GM12891 (cell line): ENCODE results near the gene OTOA.
"Not testable (repeated sequence)": the region's sequence is repeated elsewhere in the genome, so short reads cannot be mapped to it uniquely, and the experiment has no call there.

Source experiments
- DNase-seq: peaks from one replicate; pipeline ENCODE4 v3.0.0; 2011; ENCODE audit warnings: low spot score; ENCODE audit not compliant: insufficient read length
- FAIRE-seq: peaks from 2 replicates; lab custom pipeline; 2011; peaks lifted over from hg19 to GRCh38; lab: Jason Lieb, UNC
- PAX5 ChIP-seq: IDR thresholded peaks from 2 replicates; pipeline ENCODE4 v1.6.1; 2011; ENCODE audit warnings: low read length, moderate library complexity, mild to moderate bottlenecking; ENCODE audit not compliant: insufficient read depth, severe bottlenecking
- POLR2A ChIP-seq: IDR thresholded peaks from 2 replicates; pipeline ENCODE4 v1.6.1; 2011; ENCODE audit warnings: low read depth, low read length, control low read depth
- POLR2AphosphoS5 ChIP-seq: IDR thresholded peaks from 2 replicates; pipeline ENCODE4 v1.6.1; 2011; ENCODE audit warnings: low read depth, low read length, control low read depth
- POU2F2 ChIP-seq: IDR thresholded peaks from 2 replicates; pipeline ENCODE4 v1.6.1; 2011; ENCODE audit warnings: low read depth, mild to moderate bottlenecking, control low read depth, low read length, moderate library complexity
- SPI1 ChIP-seq: IDR thresholded peaks from 2 replicates; pipeline ENCODE4 v1.6.1; 2011; ENCODE audit warnings: low read depth, low read length, control low read depth
- TAF1 ChIP-seq: IDR thresholded peaks from 2 replicates; pipeline ENCODE4 v1.6.1; 2011; ENCODE audit warnings: low read depth, low read length, control low read depth

Gene OTOA

DNA sequence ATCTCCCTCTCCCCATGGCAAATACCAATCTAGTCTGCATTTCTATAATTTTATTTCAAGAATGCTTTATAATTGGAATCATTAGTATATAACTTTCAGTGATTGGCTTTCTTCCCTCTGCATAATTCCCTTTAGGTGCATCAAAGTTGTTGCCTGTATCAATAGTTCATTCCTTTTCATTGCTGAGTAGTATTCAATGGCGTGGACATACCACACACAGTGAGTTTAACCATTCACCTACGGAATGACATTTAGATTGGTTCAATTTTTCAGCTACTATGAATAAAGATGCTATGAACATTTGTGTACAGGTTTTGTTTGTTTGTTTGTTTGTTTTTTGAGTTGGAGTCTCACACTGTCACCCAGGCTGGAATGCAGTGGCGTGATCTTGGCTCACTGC, 9.7 kb downstream of the OTOA start:
- FAIRE-seq (no peak), DNase-seq (no peak)
- TF ChIP-seq SPI1, result no peak
- no peak for TF ChIP-seq TAF1
- no peak for TF ChIP-seq PAX5
- TF ChIP-seq POU2F2, result no peak
- no peak for TF ChIP-seq POLR2A
- no peak for TF ChIP-seq POLR2AphosphoS5

DNA sequence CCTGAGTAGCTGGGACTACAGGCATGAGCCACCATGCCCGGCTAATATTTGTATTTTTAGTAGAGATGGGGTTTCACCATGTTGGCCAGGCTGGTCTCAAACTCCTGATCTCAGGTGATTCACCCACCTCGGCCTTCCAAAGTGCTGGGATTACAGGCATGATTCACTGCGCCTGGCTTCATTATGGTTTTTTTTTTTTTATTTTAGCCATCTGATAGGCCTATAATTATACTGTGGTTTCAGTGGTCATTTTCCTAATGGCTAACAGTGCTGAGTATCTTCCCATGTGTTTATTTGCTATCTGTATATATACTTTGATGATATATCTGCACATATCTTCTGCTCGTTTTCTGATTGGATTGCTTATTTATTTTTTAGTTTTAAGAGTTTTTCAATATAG, 10.7 kb downstream of the OTOA start:
- not testable (repeated sequence) for FAIRE-seq, DNase-seq

DNA sequence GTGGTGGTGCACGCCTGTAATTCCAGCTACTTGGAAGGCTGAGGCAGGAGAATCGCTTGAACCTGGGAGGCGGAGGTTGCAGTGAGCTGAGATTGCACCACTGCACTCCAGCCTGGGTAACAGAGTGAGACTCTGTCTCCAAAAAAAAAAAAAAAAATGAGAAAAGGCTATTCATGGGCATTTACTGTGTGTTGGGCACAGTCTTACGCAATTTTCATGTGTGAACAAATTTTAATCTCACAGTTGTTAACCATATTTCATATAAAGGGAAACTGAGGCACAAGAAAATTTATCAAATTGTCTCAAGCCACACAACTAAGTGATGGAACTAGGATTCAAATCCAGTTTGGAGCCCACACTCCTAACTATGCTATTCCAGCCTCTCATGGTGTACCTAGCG, 16.9 kb downstream of the OTOA start:
- not testable (repeated sequence) for FAIRE-seq, DNase-seq

DNA sequence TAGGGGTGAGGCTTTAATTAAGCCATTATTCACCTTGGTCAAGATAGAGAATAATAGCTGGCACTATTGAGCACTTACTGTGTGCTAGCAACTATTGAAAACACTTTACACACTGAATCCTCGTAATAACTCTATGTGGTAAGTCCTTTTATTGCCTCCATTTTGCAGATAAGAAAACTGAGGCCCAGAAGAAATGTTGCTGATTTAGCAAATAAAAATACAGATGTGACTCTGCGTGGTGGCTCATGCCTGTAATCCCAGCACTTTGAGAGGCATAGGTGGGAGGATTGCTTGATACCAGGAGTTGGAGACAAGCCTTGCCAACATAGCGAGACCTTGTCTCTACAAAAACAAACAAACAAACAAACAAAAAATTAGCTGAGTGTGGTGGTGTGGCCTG, 19.4 kb downstream of the OTOA start:
- DNase-seq (no peak), FAIRE-seq (no peak)
- TF ChIP-seq POLR2AphosphoS5 (no peak), TAF1 (no peak), POU2F2 (no peak), PAX5 (no peak), SPI1 (no peak), POLR2A (no peak)

DNA sequence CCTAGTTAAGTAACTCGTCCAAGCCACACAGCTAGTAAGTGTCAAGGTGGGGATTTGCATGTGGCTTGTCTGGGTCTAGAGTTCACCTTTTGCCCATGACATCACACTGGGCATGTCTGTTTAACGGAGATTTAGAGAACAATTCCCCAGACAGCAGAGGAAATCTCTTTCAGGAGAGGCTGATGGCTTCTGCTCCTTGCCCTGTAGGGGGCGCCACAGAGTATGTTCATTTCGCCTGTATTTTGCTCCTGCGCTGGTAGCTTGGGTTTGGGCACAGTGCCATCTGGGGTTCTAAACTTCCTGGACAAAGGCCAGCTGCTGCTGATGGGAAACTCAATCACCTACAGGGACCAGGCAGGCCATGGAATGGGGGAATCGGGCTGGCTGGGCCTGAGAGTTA, 20.4 kb downstream of the OTOA start:
- FAIRE-seq (no peak), DNase-seq (no peak)
- TF ChIP-seq POU2F2 (no peak), PAX5 (no peak), POLR2AphosphoS5 (no peak), POLR2A (no peak), TAF1 (no peak), SPI1 (no peak)

DNA sequence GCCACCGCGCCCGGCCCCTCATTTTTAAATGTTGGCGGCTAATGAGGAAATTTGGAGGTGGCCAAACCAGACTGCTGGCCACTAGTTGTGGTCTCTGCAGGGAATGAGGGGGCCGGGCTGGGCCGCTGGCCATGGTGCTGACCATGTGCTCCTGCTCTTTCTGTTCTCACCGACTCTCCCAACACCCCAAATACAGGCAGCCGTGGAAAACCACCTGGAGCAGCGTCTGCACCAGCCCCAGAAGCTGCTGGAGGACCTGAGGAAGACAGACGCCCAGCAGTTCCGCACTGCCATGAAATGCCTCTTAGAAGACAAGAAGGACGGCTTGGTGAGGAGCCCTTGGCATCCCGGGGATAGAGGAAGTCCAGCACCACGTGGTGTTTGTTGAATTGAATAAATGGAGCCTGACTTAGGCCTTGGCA, 21.3 kb downstream of the OTOA start:
- DNase-seq, result no peak
- no peak for FAIRE-seq
- TF ChIP-seq POLR2A (no peak), POU2F2 (no peak), TAF1 (no peak), POLR2AphosphoS5 (no peak), PAX5 (no peak), SPI1 (no peak)

DNA sequence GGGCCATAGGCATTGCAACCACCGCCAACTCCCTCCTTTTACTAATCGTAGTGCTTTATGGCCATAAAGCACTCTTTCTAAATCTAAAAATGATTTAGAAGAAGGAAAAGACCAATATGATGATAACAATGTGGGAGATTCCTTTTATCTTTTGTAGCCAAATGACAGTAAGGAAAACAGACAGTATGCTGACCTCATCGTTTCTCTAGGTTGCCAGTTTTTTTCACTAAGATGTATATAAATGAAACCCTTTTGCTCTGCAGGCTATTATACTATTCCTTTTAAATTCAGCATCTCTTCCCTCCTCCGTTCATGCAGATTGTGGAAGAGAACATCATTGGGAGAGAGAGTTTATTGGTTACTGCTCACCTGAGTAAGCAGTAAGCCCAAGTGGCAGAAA, 25.3 kb downstream of the OTOA start:
- TF ChIP-seq PAX5 (no peak), TAF1 (no peak), POU2F2 (no peak), POLR2AphosphoS5 (no peak), POLR2A (no peak), SPI1 (no peak)
- FAIRE-seq (no peak), DNase-seq (no peak)

DNA sequence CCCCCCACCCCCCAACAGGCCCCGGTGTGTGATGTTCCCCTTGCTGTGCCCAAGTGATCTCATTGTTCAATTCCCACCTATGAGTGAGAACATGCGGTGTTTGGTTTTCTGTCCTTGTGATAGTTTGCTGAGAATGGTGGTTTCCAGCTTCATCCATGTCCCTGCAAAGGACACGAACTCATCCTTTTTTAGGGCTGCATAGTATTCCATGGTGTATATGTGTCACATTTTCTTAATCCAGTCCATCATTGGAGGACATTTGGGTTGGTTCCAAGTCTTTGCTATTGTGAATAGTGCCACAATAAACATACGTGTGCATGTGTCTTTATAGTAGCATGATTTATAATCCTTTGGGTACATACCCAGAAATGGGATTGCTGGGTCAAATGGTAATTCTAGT, 27.2 kb downstream of the OTOA start:
- not testable (repeated sequence) for FAIRE-seq, DNase-seq

DNA sequence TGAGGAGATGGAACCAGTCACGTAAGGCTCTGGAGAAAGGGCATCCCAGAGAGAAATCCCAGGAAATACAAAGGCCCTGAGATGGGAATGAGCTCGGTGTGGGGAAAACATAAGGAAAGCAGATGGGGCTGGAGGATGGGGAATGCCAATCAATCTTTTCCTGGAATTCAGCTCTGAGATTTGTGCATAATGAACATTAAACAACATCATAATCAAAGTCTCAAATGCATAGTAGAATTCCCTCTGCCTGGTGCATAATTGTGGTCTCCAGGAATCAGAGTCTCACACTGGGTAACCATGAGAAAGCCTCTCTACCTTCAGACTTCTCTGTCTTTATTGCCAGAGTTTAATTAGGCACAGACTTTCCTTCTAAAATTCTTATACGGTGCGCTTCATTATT, 30.8 kb downstream of the OTOA start:
- no peak for DNase-seq
- FAIRE-seq, result no peak
- TF ChIP-seq PAX5 (no peak), POU2F2 (no peak), POLR2AphosphoS5 (no peak), TAF1 (no peak), SPI1 (no peak), POLR2A (no peak)

DNA sequence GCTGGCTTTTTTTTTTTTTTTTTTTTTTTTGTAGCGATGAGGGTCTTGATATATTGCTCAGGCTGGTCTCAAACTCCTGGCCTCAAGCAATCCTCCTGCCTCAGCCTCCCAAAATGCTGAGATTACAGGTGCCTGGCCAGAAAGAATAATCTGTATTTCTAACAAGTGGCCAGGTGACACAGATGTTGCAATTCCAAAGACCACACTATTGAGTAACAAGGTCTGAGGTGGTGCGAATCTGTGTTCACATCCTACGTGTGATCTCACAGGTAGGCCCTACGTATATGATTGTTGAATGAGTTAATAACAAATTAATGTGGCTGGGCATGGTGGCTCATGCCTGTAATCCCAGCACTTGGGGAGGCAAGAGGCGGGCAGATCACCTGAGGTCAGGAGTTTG, 33.3 kb downstream of the OTOA start:
- TF ChIP-seq POU2F2 (no peak), POLR2AphosphoS5 (no peak), TAF1 (no peak), PAX5 (no peak), POLR2A (no peak), SPI1 (no peak)
- no peak for FAIRE-seq
- no peak for DNase-seq

DNA sequence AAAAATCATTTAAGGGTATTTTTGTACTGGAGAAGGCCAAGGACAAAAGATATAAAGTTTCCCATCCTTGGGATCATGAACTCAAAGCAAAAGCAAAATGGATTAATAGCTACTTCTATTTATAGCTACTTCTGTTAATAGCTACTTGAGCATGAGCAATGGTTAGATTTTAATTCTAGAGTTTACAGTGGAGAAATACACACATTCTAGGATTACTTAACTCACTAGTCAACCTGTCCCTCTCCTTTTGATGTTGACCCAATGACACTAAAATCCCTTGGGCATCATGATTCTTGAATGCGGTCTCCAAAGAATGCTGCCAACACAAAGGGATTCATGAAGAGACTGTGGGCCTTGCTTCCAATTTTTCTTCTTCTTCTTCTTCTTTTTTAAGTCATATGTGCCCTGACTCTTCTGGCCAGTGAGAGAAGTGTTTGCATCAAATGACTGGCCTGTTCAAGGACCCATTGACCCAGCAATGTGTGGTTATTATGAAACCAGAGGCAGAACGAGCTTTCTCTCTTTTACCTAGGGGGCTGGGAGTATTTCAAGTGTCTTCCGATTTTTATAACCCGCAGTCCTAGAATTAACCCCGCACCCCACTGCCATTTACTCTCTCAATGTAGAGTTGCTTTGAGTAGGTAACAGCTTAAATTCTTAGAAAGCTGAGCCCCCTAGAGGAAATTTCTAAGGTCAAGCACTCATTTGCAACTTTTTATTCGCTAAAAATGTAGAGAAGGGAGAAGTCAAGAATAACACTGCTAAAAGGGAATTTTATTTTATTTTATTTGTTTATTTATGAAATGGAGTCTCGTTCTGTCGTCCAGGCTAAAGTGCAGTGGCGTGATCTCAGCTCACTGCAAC, 34.6 kb downstream of the OTOA start:
- no peak for TF ChIP-seq PAX5
- TF ChIP-seq POU2F2, result no peak
- TF ChIP-seq TAF1, result no peak
- TF ChIP-seq POLR2AphosphoS5, result no peak
- TF ChIP-seq POLR2A, result no peak
- TF ChIP-seq SPI1, result no peak
- no peak for DNase-seq
- no peak for FAIRE-seq
